Stimulated activated CD4-positive, alpha-beta T cell treated with anti-CD3 and anti-CD28 coated beads, TNF-alpha, amount 100 ng/mL, for 24 hours (primary cell): ENCODE results near the gene ATP9B.
A peak's percentile ranks its signal among the peaks of the same experiment; 100 is the strongest.

Source experiments
- DNase-seq, 3 experiments: peaks; one replicate each; pipeline ENCODE4 v3.0.0-alpha.2; 2020; ENCODE audit warnings: low read depth in 3 of 3

The ATP9B gene, protein sequence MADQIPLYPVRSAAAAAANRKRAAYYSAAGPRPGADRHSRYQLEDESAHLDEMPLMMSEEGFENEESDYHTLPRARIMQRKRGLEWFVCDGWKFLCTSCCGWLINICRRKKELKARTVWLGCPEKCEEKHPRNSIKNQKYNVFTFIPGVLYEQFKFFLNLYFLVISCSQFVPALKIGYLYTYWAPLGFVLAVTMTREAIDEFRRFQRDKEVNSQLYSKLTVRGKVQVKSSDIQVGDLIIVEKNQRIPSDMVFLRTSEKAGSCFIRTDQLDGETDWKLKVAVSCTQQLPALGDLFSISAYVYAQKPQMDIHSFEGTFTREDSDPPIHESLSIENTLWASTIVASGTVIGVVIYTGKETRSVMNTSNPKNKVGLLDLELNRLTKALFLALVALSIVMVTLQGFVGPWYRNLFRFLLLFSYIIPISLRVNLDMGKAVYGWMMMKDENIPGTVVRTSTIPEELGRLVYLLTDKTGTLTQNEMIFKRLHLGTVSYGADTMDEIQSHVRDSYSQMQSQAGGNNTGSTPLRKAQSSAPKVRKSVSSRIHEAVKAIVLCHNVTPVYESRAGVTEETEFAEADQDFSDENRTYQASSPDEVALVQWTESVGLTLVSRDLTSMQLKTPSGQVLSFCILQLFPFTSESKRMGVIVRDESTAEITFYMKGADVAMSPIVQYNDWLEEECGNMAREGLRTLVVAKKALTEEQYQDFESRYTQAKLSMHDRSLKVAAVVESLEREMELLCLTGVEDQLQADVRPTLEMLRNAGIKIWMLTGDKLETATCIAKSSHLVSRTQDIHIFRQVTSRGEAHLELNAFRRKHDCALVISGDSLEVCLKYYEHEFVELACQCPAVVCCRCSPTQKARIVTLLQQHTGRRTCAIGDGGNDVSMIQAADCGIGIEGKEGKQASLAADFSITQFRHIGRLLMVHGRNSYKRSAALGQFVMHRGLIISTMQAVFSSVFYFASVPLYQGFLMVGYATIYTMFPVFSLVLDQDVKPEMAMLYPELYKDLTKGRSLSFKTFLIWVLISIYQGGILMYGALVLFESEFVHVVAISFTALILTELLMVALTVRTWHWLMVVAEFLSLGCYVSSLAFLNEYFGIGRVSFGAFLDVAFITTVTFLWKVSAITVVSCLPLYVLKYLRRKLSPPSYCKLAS

DNA sequence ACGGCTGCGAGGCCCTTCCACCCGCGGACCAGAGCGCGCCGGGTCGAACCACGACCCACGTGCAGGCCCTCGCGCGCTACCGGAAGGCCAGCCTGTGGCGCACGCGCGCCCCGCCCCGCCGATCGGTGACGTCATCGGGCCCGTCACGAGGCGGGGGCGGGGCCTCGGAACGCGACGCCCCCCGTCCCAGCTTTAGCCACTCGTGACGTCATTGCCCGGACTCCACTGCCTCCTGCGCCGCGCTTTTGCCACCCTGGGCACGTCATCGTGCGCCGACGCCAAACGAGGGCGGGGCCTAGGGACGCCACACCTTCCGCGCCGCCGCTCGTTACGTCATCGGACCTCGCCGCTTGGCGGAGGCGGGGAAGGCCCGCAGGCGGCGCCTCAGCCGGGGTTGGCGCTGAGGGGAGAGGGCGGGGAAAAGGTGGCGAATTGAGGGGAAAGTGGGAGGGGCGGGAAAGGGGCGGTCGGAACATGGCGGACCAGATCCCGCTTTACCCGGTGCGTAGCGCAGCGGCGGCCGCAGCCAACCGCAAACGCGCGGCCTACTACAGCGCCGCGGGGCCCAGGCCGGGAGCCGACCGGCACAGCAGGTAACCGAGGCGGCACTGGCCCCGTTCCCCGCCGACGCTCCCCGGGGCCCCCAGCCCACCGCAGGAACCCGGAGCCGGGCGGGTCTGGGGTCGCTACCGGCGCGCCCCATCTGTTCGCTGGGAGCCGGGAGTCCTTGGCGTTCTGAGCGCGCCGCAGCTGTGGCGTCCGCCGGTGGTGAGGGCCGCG, at the start of gene ATP9B:
TSS of gene ATP9B (plus strand) at position 458 of the 780 bp plus-strand sequence. CDS start at position 475, 17 bp downstream.
- peak; percentile 96 to 99 (median 99) for DNase-seq

DNA sequence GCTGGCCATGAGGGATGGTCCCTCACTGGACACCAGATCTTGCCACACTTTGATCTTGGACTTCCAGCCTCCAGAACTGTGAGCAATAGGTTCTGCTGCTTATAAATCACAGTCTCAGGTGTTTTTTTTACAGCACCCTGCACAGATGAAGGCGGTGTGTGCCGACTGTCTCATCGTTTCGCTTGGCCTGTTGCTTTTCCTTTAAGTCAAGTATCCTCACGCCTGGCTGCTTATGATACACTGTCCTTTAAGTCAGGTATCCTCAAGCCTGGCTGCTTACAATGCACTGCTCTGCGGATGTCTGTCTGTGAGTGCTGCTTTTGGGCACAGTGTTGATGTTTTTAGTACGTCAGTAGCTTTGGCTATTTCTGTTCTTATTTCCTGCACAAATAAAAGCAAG, 49.3 kb upstream of the ATP9B start:
- no peak for DNase-seq

DNA sequence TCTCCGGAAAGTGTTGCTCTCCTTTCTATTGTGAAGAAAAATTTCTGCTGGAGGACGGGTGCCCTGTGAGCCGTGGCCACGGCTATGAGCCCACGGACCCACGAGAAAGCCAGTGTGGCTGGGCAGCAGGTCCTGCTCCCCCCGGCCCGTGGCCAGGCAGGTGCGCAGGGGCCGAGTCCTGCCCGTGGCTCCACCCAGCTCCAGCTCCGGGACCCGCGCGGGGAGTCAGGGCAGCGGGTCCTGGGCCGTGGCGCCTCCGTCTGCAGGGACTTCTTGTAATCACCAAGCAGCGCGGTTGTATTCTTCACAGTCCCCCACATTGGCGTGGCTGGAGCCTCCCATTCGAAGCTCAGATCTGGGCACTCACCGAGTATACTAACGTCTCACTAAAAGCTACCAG, 46.6 kb upstream of the ATP9B start:
- no peak for DNase-seq

DNA sequence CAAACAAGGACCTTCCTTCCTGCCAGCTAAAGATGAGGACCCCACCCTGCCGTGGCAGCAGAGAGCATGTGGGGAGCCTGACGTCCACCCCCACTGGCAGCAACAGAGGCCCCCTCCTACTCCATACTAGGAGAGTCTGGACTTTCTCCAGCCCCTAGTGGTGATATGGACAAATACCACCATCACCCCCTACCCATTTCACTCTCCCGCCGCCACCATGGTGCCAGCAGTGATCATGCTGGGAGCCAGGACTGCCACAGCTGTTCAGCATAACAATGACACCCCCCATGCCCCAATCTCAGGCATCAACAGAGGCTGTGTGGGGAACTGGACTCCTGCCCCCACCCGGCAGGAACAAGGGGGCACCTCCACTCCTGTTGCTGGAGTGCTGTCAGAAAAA, 42.7 kb upstream of the ATP9B start:
- no peak for DNase-seq

DNA sequence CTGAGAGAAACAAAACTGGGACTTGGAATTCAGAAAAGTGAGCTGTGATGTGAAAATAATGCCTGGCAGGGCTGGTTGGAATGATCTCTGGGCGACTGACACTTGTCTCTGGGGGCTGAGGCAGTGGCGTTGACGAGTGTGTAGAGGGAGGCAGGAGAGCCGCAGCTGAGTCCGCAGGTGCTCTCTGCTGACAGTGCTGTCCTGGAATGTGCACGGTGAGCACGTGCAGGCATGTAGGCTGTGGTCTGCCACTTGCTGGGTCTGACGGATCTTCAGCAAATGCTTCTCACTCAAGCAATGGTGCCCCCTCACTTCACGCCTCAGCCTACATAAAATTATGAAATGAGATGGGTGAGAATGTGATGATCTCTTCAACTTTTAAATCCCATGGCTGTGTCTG, 38.5 kb upstream of the ATP9B start:
- no peak for DNase-seq

DNA sequence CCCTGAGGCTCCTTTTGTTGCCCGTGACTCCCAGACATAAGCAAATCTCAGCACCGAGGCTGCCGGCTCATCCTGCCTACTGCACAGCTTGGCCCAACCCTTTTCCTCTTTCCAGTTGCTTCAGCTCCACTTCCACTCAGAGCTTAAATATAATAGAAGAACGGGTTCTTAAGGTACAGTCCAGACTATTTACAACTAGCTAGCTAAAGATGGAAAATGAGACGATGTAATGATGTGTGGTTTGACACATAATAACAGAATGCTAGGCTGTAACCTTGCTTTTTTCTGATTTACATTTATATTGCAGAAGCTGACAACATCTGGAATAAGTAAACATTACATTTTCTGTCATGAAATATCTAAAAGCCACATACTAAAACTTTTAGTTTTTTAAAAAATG, 26.9 kb upstream of the ATP9B start:
- no peak for DNase-seq

DNA sequence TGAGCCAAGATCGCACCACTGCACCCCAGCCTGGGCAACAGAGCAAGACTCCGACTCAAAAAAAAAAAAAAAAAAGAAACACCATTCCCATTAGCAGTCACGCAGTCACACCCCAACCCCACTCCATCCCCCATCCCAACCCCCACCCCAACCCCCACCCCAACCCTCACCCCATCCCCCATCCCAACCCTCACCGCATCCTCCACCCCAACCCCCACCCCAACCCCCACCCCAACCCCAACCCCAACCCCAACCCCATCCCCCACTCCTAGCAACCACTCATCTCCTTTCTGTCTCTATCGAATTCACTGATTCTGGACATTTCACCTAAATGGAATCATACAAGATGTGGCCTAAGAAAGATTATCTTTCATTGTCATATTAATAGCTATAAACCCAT, 25.9 kb upstream of the ATP9B start:
- no peak for DNase-seq

DNA sequence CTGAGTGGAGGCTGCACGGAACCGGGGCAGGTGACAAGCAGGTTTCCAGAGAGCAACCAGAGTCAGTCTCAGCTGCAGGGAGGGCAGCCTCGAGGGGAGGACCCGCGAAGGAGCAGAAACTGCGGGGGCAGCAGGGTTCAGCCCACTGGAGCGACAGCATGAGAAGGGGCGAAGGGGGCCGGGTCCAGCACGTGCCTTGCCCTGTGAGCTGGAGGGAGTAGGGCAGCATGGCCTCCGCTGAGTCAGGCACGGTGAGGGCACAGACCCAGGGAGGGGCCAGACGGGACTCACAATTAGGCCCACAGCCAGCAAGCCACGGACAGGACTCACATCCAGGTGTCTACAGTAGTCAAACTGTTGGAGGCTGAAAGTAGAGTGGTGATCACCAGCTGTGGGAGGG, 22.7 kb upstream of the ATP9B start:
- no peak for DNase-seq

DNA sequence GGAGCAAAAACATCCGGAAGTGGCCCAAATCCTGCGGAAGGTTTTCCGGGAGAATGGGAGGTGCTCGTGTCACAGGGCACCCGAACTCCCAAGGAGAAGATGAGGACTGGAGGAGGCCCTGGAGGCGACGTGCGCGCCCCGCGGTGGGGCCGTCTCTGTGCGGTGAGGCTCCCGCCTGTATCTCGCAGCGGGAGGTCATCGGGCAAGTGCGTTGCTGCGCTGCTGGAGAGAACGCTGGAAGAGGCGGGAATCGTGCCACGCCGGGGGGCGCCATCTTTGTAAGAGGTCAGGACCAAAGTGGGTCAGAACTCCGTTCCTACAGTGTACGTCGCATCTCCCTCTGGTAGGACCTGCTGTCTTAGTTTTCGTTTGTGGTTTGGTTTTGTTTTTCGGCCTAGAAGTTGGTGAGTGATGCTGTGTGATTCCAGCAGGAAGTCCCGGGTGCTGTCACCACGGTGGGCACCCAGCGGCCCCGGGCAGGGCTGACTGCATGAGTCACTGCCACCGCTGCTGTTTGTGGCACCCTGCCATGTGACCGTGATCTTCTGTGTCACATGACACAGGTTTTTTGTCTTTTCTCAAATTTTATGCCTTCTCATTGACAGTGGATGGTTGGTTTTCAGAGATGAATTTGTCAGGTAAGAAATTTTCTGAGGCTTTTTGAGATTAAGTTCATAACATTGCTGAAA, 21.5 kb upstream of the ATP9B start:
- DNase-seq: no peak

DNA sequence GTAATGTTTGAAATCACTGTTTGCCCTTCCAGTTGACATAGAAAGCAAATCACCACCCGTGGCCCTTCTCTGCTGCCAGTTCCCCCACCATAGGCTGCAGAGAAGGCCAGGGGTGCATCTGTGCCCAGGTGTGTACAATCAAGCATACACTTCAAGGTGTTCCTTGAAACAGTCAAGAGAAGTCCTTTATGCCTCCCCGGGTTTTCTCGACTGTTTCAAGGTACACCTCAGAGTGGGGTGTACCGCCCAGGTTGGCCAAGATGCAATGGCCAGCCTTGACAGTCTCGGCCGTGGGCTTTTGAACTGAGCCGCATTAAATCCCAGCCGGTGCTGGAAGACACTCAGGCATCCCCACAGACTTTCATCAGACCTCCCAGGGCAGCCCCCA, 21.0 kb upstream of the ATP9B start:
- no peak for DNase-seq

DNA sequence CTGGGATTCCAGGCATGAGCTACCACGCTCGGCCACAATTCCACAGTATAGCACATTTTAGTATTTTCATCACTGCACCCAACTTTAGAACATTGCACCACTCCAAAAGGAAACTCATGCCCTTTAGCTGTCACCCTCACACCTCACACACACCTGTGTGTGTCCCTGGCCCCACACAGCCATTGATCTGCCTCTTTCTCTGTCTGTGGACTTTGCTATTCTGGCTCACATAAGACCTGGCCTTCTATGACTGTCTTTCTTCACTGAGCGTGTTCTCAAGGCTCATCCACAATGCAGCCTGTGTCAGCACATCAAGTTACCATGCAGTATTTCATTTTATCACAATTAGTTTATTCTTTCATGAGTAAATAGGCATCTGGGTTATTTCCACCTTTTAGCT, 19.7 kb upstream of the ATP9B start:
- no peak for DNase-seq

DNA sequence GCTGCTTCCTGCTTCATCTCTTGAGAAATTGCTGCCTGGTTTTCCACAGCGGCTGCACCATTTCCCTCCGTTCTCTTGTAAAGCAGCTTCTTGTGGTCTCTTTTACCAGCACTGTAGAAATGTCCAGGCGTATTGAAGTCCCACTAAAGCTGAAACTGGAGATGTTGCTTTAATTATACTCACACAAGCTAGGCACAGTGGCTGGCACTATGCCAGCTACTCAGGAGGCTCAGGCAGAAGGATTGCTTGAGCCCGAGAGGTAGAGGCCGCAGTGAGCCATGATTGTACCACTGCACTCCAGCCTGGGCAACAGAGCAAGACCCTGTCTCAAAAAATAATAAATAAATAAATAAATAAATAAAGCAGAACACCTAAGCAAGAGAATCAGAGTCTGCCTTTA, 19.2 kb upstream of the ATP9B start:
- DNase-seq: no peak

DNA sequence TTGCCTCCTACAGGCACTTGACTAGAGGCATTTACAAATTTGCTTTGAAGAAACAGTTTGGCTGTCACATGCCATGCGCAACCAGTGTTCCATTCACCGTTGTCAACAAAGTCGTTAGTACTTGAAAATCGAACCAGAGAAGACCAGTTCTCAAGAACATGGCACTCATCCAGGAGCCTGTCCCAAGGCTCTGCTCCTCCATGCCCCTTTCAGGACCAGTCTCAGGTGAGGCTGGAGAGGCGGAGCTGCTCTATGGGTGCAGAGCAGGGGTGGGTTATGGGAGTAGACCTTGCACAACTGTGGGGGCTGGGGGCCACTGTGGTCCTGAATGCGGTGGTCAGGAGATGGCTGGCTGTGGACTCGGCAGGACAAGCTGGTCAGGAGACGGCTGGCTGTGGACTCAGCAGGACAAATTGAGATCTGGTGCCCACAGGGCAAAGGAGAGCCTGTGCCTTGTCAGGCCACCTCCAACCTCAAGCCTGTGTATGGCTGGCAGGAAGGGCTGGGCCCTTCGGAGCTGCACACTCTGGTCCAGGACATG, 12.3 kb upstream of the ATP9B start:
- DNase-seq: no peak

DNA sequence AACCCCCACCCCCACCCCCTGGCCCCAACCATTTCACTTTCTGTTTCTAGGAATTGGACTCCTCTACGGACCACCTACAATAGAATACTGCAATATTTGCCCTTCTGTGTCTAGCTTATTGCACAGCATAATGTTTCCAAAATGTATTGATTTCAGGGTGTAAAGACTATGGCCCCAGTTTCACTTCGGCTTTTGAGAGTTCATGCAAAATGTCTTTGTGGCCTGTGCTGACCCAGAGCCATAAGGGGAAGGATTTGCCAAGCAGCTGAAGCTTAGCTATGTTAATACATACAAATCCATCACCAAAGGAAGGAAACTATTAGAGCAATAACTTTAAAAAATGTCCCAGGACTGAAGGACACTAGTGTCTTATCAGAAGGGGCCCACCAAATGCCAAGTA, 11.2 kb upstream of the ATP9B start:
- no peak for DNase-seq

DNA sequence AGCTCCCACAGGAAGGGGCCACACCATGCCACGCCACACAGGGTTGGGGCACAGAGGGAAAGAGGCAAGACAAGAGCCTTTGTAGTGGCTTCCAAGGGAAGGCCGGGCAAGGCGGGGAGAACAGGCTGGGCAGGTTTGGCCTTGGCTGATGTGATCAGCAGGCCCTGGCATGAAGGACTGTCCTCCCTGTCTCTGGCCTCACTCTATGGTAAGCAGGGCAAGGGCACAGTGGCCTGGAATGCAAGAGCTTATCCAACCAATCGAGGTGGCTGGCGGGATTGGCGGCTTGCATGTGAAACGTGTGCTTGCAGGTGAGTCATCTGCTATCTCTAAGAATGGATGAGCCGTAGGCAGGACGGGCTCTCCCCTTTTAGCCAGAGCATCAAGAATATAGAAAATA, 6.4 kb upstream of the ATP9B start:
- DNase-seq: no peak

DNA sequence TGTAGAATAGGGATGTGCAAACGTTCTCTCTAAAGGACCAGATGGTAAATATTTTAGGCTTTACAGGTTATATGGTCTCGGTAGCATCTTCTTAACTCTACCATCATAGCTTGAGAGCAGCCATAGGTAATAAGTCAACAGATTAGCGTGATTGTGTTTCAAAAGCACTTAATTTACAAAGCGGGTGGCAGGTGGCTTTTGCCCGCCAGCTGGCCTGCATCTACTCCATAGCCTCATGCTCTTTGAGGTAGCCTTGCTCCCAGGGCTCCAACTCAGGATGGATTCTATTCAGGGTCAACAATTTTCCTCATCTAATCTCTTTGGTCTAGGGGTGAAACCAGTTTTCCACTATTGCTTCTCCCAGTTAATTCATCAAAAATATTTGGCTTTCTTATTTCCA, 5.0 kb upstream of the ATP9B start:
- no peak for DNase-seq

DNA sequence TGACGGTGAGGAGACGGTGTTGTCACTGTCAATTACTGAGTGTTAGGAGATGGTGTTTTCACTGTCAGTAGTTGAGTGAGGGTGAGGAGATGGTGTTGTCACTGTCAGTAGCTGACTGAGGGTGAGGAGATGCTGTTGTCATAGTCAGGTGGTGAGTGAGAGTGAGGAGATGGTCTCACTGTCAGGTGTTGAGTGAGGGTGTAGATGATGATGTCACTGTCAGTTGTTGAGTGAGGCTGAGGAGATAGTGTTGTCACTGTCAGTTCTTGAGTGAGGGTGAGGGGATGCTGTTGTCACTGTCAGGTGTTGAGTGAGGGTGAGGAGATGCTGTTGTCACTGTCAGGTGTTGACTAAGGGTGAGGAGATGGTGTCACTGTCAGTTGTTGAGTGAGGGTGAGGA, 3.4 kb upstream of the ATP9B start:
- DNase-seq: no peak

DNA sequence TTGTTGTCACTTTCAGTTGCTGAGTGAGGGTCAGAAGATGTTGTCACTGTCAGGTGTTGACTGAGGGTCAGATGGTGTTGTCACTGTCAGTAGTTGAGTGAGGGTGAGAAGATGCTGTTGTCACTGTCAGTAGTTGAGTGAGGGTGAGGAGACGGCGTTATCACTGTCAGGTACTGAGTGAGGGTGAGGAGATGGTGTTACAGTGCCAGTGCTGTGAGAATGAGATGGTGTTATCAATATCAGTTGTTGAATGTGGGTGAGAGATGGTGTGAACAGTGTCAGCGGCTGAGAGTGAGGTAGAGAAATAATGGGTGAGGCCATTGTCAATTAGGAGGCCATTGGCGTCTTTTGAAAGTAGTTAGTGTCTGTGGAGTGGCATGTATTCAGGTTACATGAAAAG, 1.6 kb upstream of the ATP9B start:
- DNase-seq: no peak

DNA sequence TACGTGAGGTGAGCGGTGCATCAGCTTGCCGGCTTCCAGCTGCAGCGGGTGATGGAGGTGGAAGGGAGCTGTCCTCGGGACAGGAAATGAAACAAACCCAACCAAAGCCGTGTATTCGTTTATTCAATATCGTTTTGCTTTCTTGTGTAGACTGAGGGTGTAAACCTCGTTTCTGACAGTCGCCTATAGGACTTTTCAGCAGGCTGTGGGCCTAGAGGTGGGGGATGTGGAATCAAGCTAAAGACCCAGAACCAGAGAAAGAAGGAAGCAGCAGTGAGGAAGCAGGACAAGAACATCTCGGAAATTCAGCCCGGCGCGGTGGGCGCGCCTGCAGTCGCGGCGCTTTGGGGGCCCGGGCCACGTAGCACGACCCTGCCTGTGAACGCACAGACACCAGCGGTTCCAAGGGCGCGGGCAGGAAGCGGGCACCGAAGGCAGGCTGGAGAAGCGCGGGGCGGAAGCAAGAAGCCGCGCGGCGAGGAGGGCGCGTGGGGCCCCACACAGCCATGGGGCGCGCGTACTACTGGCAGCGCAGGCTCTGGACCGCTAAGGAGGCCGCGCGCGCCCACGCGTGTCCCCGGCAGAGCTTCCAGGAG, 755 bp upstream of the ATP9B start:
- peak in 2 of 3 experiments; percentile 6 to 9 for DNase-seq

DNA sequence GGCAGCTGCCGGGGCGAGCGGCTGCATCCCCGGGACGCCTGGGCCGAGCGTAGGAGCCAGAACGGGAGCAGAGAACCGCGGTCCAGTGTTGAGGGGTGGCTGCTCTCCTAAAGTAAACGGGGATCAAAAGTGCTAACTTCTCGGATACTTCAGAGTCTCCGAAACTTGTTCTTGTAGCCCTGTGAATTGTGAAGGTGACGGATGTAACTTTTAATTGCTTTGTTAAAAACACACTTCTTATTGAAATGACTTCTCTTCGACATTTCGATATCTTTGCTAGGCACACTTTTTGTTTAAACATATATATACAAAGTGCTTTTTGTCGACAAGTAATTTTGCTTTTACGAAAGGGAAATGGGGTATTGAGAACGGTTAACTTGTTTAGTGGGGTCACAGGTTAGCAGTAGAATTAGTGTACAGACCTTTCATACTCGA, 540 bp downstream of the ATP9B start:
- no peak for DNase-seq
